ENCODE results near the gene ADGRG2. TPM values are rescaled to one million over a fixed set of nuclear protein-coding genes. Genes with fewer than 3 reads are reported as not detected.

Gene ADGRG2
- polyA plus RNA-seq, 1 donor = 2.5 TPM

GRCh38 chrX:18949291-18949943 is 172.9 kb downstream of the ADGRG2 start:
- DNase-seq = peak; percentile 14

DNA sequence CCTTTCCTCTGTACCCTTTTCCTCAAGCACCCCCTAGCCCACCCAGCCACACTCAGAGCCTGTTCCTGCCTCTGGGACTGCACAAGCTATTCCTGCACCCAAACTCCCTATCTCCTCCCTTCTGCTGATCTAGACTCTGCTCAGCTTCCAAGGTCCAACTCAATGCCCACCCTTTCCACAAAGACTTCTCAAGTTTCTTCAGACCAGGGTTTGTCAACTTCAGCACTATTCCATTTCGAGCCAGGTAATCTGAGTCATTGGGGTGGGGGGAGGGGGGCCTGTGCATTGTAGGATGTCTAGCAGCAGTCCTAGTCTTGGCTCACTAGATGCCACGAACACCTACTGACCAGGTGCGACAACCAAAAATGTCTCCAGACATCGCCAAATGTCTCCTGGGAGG is 175.7 kb downstream of the ADGRG2 start:
- no peak for DNase-seq

DNA sequence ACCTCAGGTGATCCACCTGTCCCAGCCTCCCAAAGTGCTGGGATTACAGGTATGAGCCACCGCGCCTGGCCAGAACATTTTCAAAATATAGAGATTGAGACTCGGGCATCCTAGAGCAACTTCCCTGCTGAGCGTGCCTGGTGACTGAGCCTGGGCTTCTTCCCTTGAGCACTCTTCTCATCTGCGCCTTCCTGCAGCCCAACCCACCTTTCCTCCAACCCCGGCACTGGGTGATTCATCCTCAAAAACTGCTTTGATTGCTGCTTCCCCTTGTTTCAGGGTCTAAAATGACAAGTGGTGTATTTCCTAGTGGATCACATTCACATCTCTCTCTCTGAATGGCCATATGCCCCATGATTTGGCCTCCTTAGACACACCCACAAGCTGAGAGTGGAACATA is 176.1 kb downstream of the ADGRG2 start:
- no peak for DNase-seq

DNA sequence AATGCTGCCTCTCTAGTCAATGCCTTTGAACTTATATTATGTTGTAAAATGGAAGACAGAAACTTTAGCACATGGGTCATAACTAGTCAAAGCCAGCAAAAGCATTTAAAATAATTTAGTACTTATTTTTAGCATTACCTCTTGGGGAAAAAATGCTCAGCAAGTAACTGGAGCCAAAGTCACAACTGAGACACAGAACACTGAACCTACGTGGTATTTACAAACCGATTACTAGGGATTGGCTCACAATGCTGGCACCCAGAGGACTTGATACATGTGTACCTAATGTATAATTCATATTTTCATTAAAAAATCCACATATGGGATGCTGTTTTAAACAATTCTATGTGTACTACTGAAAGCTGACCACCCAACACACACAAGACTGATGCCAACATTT is 176.8 kb downstream of the ADGRG2 start:
- no peak for DNase-seq

GRCh38 chrX:18944482-18944881 is 177.8 kb downstream of the ADGRG2 start:
- DNase-seq = no peak

DNA sequence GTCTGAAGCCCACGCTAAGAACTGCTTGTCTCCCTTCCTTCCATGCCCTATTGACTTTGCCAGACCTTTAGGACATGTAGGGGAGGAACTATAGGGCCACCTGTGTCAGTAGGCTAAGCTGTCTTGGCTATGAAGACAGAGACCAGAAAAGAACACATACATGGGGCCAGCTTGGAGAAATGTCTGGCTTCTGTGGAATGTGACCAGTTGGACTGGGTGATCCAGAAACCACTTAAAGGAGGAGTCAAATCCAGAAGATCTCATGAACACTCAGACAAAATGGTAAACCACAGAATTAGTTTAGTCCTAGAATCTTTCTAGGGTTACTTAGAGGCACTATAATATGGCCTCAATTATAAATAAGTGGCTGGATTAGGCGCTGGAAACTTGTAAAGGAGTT is 180.4 kb downstream of the ADGRG2 start:
- DNase-seq = no peak

Other genes with a start within 250 kb of the ADGRG2 start
- gene PHKA2, start 138.4 kb downstream of the ADGRG2 start, polyA plus RNA-seq (ENCODE audit: insufficient read length) = 25.4 TPM
- gene PDHA1, start 221.5 kb upstream of the ADGRG2 start, polyA plus RNA-seq (ENCODE audit: insufficient read length) = 175 TPM